ENCODE data around the gene CCDC171.

GRCh38 chr9:15837079-15837679 lies 284.3 kb downstream of the CCDC171 start:
- peak; percentile 86 for TF ChIP-seq CTCF (IDR thresholded peaks at IDR 0.05; ENCODE audit: insufficient read depth, low read length, poor library complexity, severe bottlenecking)
- TF ChIP-seq EZH2phosphoT487 (conservative IDR thresholded peaks at IDR 0.05; ENCODE audit: low read length), result no peak

Data from SU-DHL-6 (cell line).